Measurements from ENCODE around the gene PLAAT5. TPM values are rescaled to one million over a fixed set of nuclear protein-coding genes. Genes with fewer than 3 reads are reported as not detected.

The PLAAT5 gene
- total and polyA plus RNA-seq, 12 donors, result 0.64 to 7.2 (median 1.6) TPM

GRCh38 chr11:63485777-63486176 lies 5.2 kb downstream of the PLAAT5 start:
- peaks cover 0 to 26% (median 8%) of the 10 kb centered on the region in 11 donors for H3K9me3 ChIP-seq
- ATAC-seq, result no peak
- peaks cover 0 to 5% (median 0%) of the 10 kb centered on the region in 7 donors for H3K27me3 ChIP-seq
- WGBS, 2 donors, result 80 to 84% methylated on average over 3 of the region's 3 CpGs
- H3K4me1 ChIP-seq, result peaks cover 0 to 17% (median 10%) of the 10 kb centered on the region in 9 donors
- TF ChIP-seq CTCF (IDR thresholded peaks at IDR 0.05), result no peak
- intact Hi-C loops (cut with DNase I), result loop anchor here in 3 of 10 donors (10.0 kb wide), 3 partner anchors 59 to 259 kb away; no protein-coding TSS in a partner anchor
- no peak overlapping the region for H3K27ac ChIP-seq
- no peaks in the 10 kb centered on the region for H3K36me3 ChIP-seq
- no peak for DNase-seq
- no peak overlapping the region for H3K4me3 ChIP-seq

GRCh38 chr11:63480039-63480438 lies 10.9 kb downstream of the PLAAT5 start:
- H3K4me3 ChIP-seq, result no peak overlapping the region
- H3K27ac ChIP-seq, result no peak overlapping the region
- no peaks in the 10 kb centered on the region for H3K27me3 ChIP-seq
- WGBS, 2 donors, result 78 to 87% methylated on average over 6 of the region's 6 CpGs
- peaks cover 0 to 28% (median 8%) of the 10 kb centered on the region in 11 donors for H3K9me3 ChIP-seq
- peaks cover 0 to 2% (median 0%) of the 10 kb centered on the region in 9 donors for H3K4me1 ChIP-seq
- TF ChIP-seq CTCF (IDR thresholded peaks at IDR 0.05), result no peak
- ATAC-seq (no peak), DNase-seq (no peak)
- H3K36me3 ChIP-seq, result no peaks in the 10 kb centered on the region
- intact Hi-C loops (cut with DNase I), result loop anchor here in 4 of 10 donors (5.0 to 10.0 kb wide), 5 partner anchors 65 to 265 kb away; no protein-coding TSS in a partner anchor

DNA sequence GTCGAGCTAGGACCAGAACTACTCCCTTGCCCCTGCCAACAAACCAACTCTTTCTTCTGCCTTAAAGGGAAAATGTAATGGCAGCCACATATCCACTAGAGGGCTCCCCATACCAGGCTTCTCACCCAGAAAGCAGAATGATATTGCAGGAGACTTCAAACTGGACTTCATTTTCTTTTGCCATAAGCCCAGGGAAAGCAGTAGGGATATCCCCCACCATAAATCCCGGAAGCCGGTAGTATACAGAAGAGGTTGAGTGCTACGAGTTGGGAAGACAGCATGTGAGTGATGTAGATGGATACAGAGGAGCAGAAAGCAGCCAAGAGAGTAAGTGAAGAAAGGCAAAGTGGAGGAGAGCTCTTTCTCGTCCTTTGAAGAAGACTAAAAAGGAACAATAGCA lies 12.1 kb downstream of the PLAAT5 start:
- TF ChIP-seq CTCF (IDR thresholded peaks at IDR 0.05), result peak; percentile 77 to 93 (median 91)
- intact Hi-C loops (cut with DNase I), result loop anchor here in 9 of 10 donors (1.0 to 10.0 kb wide), 9 partner anchors 156 to 260 kb away; no protein-coding TSS in a partner anchor
- Histone ChIP-seq H3K36me3 (no peaks in the 10 kb centered on the region), H3K27me3 (no peaks in the 10 kb centered on the region), H3K27ac (no peak overlapping the region), H3K4me3 (no peak overlapping the region), H3K4me1 (peaks cover 0 to 2% (median 0%) of the 10 kb centered on the region in 9 donors), H3K9me3 (peaks cover 0 to 20% (median 8%) of the 10 kb centered on the region in 11 donors)
- DNase-seq, result peak in 1 of 2 donors; percentile 55
- ATAC-seq, result peak; percentile 61 to 84 (median 80)
- WGBS, 2 donors, result 15 to 19% methylated on average over 5 of the region's 5 CpGs

DNA sequence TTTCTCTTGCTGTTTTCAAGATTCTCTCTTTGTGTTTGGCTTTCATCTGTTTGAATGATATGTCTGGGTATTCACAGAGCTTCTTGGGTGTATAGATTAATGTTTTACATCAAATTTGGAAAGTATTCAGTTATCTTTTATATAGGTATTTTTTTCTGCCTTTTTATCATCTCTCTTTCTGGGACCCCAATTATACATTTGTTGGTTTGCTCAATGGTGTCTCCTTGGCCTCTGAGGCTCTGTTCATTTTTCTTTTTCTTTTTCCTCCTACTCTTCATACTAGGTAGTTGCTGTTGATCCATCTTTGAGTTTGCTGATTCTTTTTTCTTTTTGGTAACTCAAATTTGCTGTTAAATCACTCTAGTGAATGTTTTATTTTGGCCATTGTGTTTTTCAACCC lies 14.3 kb downstream of the PLAAT5 start:
- intact Hi-C loops (cut with DNase I), result loop anchor here in 3 of 10 donors (5.0 to 10.0 kb wide), 3 partner anchors 161 to 261 kb away; no protein-coding TSS in a partner anchor
- no peaks in the 10 kb centered on the region for H3K27me3 ChIP-seq
- H3K27ac ChIP-seq, result no peak overlapping the region
- TF ChIP-seq CTCF (IDR thresholded peaks at IDR 0.05), result no peak
- H3K4me3 ChIP-seq, result no peak overlapping the region
- H3K36me3 ChIP-seq, result no peaks in the 10 kb centered on the region
- ATAC-seq (no peak), DNase-seq (no peak)
- peaks cover 0 to 30% (median 8%) of the 10 kb centered on the region in 11 donors for H3K9me3 ChIP-seq
- H3K4me1 ChIP-seq, result peaks cover 0 to 2% (median 0%) of the 10 kb centered on the region in 9 donors

All from heart right ventricle (tissue), 16 donors.